GM12878 (cell line): ENCODE measurements around the gene PTPRN2. TPM values are rescaled to one million over a fixed set of nuclear protein-coding genes. Genes with fewer than 3 reads are reported as not detected.

Experiments used
- ATAC-seq: fragments of 200-7000 bp; cut with Tn5 transposase; 3 replicates; pipeline ENCODE4 v1.9.1; 2020; ENCODE audit warnings: mild to moderate bottlenecking, moderate library complexity
- BruUV-seq: library from RNA; stranded (reverse); fragments of 400-500 nt; replicated peaks from 2 replicates; lab custom pipeline; 2021; lab: Mats Ljungman, UMichigan
- CTCF ChIA-PET: fragments of 300-600 bp; sonication (Branson Sonifier 250); formaldehyde crosslinking; extraction: SDS; loops from one replicate; lab custom pipeline; 2021; ENCODE audit warnings: inconsistent platforms; lab: Yijun Ruan, JAX
- POLR2A ChIA-PET: fragments of 350-600 bp; formaldehyde crosslinking; extraction: SDS; loops from one replicate; lab custom pipeline; 2021; ENCODE audit warnings: inconsistent platforms; lab: Charles Lee
- RAD21 ChIA-PET: fragments of 300-600 bp; sonication (Branson Sonifier 250); formaldehyde crosslinking; loops from one replicate; lab custom pipeline; 2023; ENCODE audit warnings: antibody characterized with exemption; ENCODE audit not compliant: unreplicated experiment; lab: Charles Lee
- SMC1A ChIA-PET: fragments of 300-600 bp; sonication (Branson Sonifier 250); formaldehyde crosslinking; loops from one replicate; lab custom pipeline; 2023; ENCODE audit not compliant: unreplicated experiment, uncharacterized antibody; lab: Charles Lee
- DNase-seq: peaks from one replicate; pipeline ENCODE4 v3.0.0-alpha.2; 2011; ENCODE audit warnings: low read depth, low spot score
- FAIRE-seq: peaks from 3 replicates; lab custom pipeline; 2011; peaks lifted over from hg19 to GRCh38; lab: Jason Lieb, UNC
- H2AFZ ChIP-seq: 2 replicates; pipeline ENCODE4 v1.6.0; 2011; ENCODE audit warnings: low read depth, low read length, control low read depth; ENCODE audit not compliant: control insufficient read depth
- H3K27ac ChIP-seq: 2 replicates; pipeline ENCODE4 v1.5.1; 2011; ENCODE audit warnings: control low read depth; ENCODE audit not compliant: control insufficient read depth, insufficient read depth
- H3K27me3 ChIP-seq, 2 experiments: replicated peaks in 1 of 2; 2 replicates each; pipeline versions ENCODE4 v1.6.0 to v1.6.1; 2011; ENCODE audit warnings: low read length in 1 of 2; ENCODE audit not compliant: control insufficient read depth in 2 of 2, insufficient read depth in 2 of 2
- H3K36me3 ChIP-seq, 2 experiments: 2 replicates each; pipeline ENCODE4 v1.5.1; 2011; ENCODE audit warnings: low read length in 1 of 2; ENCODE audit not compliant: control insufficient read depth in 2 of 2, insufficient read depth in 2 of 2
- H3K4me1 ChIP-seq: 2 replicates; pipeline ENCODE4 v1.6.1; 2011; ENCODE audit warnings: mild to moderate bottlenecking, low read length, moderate library complexity, mixed read lengths; ENCODE audit not compliant: control insufficient read depth, insufficient read depth
- H3K4me2 ChIP-seq: 2 replicates; pipeline ENCODE4 v1.6.0; 2011; ENCODE audit warnings: control low read depth; ENCODE audit not compliant: control insufficient read depth, insufficient read depth
- H3K4me3 ChIP-seq: fragments of 200-600 bp; sonication (generic); 2 replicates; pipeline ENCODE4 v1.5.1; 2016
- H3K79me2 ChIP-seq: 2 replicates; pipeline ENCODE4 v1.6.0; 2011; ENCODE audit warnings: low read length; ENCODE audit not compliant: control insufficient read depth, insufficient read depth
- H3K9ac ChIP-seq: 2 replicates; pipeline ENCODE4 v1.8.0; 2011; ENCODE audit warnings: low read length, control low read depth, mixed read lengths; ENCODE audit not compliant: control insufficient read depth, insufficient read depth
- H3K9me3 ChIP-seq: replicated peaks from 3 replicates; pipeline ENCODE4 v1.5.1; 2011; ENCODE audit warnings: mild to moderate bottlenecking, low read length; ENCODE audit not compliant: control insufficient read depth, insufficient read depth
- H4K20me1 ChIP-seq: 2 replicates; pipeline ENCODE4 v1.6.0; 2011; ENCODE audit not compliant: control insufficient read depth, insufficient read depth
- E4F1 ChIP-seq: fragments of 450-650 bp; IDR thresholded peaks from 2 replicates; pipeline ENCODE4 v1.6.1; 2018; ENCODE audit warnings: borderline replicate concordance, mild to moderate bottlenecking; ENCODE audit not compliant: partially characterized antibody
- GABPA ChIP-seq: IDR thresholded peaks from 2 replicates; pipeline ENCODE4 v1.6.1; 2014; ENCODE audit warnings: antibody characterized with exemption, low read depth, mild to moderate bottlenecking, inconsistent platforms
- KAT2A ChIP-seq: conservative IDR thresholded peaks from 2 replicates; pipeline ENCODE4 v1.6.1; 2011; ENCODE audit warnings: low read depth, low read length; ENCODE audit not compliant: control insufficient read depth
- MEF2B ChIP-seq: fragments of 450-650 bp; IDR thresholded peaks from 2 replicates; pipeline ENCODE4 v1.6.1; 2018; ENCODE audit warnings: mild to moderate bottlenecking, moderate library complexity; ENCODE audit not compliant: partially characterized antibody, poor library complexity, severe bottlenecking
- MYC ChIP-seq: IDR thresholded peaks from 2 replicates; pipeline ENCODE4 v1.6.1; 2011; ENCODE audit warnings: mild to moderate bottlenecking, low read length, moderate library complexity, inconsistent platforms; ENCODE audit not compliant: insufficient read depth, insufficient replicate concordance, insufficient read length, severe bottlenecking
- NR2C2 ChIP-seq: IDR thresholded peaks from 2 replicates; pipeline ENCODE4 v1.6.1; 2011; ENCODE audit warnings: borderline replicate concordance, low read depth; ENCODE audit not compliant: control insufficient read depth, insufficient read length
- NRF1 ChIP-seq: conservative IDR thresholded peaks from 2 replicates; pipeline ENCODE4 v1.6.1; 2011; ENCODE audit warnings: mild to moderate bottlenecking, low read depth, low read length, improper control_type of control experiment
- POU2F2 ChIP-seq: IDR thresholded peaks from 3 replicates; pipeline ENCODE4 v1.6.1; 2011; ENCODE audit warnings: low read depth, mild to moderate bottlenecking, low read length, borderline replicate concordance
- PRDM15 ChIP-seq: fragments of 450-650 bp; formaldehyde crosslinking; IDR thresholded peaks from 2 replicates; pipeline ENCODE4 v1.4.0; 2020; ENCODE audit warnings: mild to moderate bottlenecking, moderate library complexity
- RB1 ChIP-seq: fragments of 450-650 bp; formaldehyde crosslinking; IDR thresholded peaks from 2 replicates; pipeline ENCODE4 v1.6.1; 2017; ENCODE audit warnings: mild to moderate bottlenecking, borderline replicate concordance
- ZNF274 ChIP-seq: IDR thresholded peaks from one replicate; pipeline ENCODE4 v1.8.0; 2011; ENCODE audit not compliant: insufficient read length, insufficient read depth
- WGBS: methylation state at CpG from one replicate; pipeline ENCODE4 v1.1.6; 2016; ENCODE audit warnings: low lambda C conversion rate; ENCODE audit not compliant: insufficient replicate concordance, insufficient coverage; ENCODE audit errors: missing lambda C conversion rate; 5-methylcytosine and 5-hydroxymethylcytosine counted together
- in situ Hi-C: fragments of 300-500 bp; cut with MboI; formaldehyde crosslinking; loops from 9 replicates; pipeline ENCODE4 v1.14.3; 2018; ENCODE audit warnings: mixed read lengths
- intact Hi-C: fragments of 100-400 bp; cut with micrococcal nuclease; formaldehyde crosslinking; loops from one replicate; pipeline ENCODE4 v1.14.2; 2022; ENCODE audit not compliant: unreplicated experiment
- polyA plus RNA-seq, 11 experiments: library from polyadenylated mRNA; depleted of rRNA in 4 of 11; unstranded in 6 of 11; stranded (reverse) in 5 of 11; fragments of >200 nt; fragmentation: Nextera tagmentation in 4 of 11; fragmentation: Illumina TruSeq in 1 of 11; extraction: Ambion mirVana in 4 of 11; extraction: Trizol in 1 of 11; gene quantifications; 1 replicate in 1 of 11; 2 replicates in 10 of 11; pipeline versions ENCODE4 v1.2.1 to v1.2.3, GENCODE V29; 2011 to 2016; ENCODE audit warnings: inconsistent platforms in 2 of 11, missing spikeins in 2 of 11, low read depth in 1 of 11
- total RNA-seq, 4 experiments: library from RNA; depleted of rRNA in 3 of 4; stranded (reverse); fragments of >200 nt in 3 of 4; fragmentation: Illumina TruSeq in 1 of 4; extraction: Trizol in 1 of 4; gene quantifications; 2 replicates each; pipeline versions ENCODE4 v1.2.1 to v1.2.3, GENCODE V29; 2013 to 2021

The PTPRN2 gene
- total and polyA plus RNA-seq, 10 of the 15 experiments (the other 5 are each of a cell fraction or from before 2014, with no cell fraction given) = 5.4 TPM; not detected in 9

- H3K27me3 ChIP-seq = no peaks in the 10 kb centered on the region
- RAD21 ChIA-PET = no interaction called here
- H3K9ac ChIP-seq = no peak overlapping the region
- H4K20me1 ChIP-seq = no peaks in the 10 kb centered on the region
- no peak overlapping the region for H3K4me2 ChIP-seq
- DNase-seq (no peak), ATAC-seq (no peak), FAIRE-seq (no peak)
- no peak overlapping the region for H3K27ac ChIP-seq
- SMC1A ChIA-PET = no interaction called here
- POLR2A ChIA-PET = no interaction called here
- CTCF ChIA-PET = no interaction called here
- no peaks in the 10 kb centered on the region for H3K79me2 ChIP-seq
- no peaks in the 10 kb centered on the region for H3K36me3 ChIP-seq
- no peak for TF ChIP-seq PRDM15 (CRISPR knock-in tag)
- TF ChIP-seq RB1 = no peak
- TF ChIP-seq MYC = no peak
- no peak for TF ChIP-seq E4F1
- no peak for TF ChIP-seq POU2F2
- TF ChIP-seq GABPA = no peak
- no peak for TF ChIP-seq MEF2B
- TF ChIP-seq ZNF274 = no peak
- no peak for TF ChIP-seq NR2C2
- TF ChIP-seq KAT2A = no peak
- TF ChIP-seq NRF1 = no peak
- H3K4me1 ChIP-seq = no peaks in the 10 kb centered on the region
- H3K9me3 ChIP-seq = no peaks in the 10 kb centered on the region; the same call in 2 of the 3 replicates
- H2AFZ ChIP-seq = no peak overlapping the region
- no TSS peak for BruUV-seq
- in situ Hi-C loops = no loop called here
- intact Hi-C loops = no loop called here
- 55% methylated on average over 29 of the region's 29 CpGs for WGBS
- no peak overlapping the region for H3K4me3 ChIP-seq
Measured at GRCh38 chr7:157560710-157561522, 1026.7 kb downstream of the PTPRN2 start.
